Cardiac muscle cell (in vitro differentiated cells and primary cell): ENCODE measurements around the gene ABHD16A. TPM values are rescaled to one million over a fixed set of nuclear protein-coding genes. Genes with fewer than 3 reads are reported as not detected.

Experiments used
- DNase-seq, 2 donors: peaks; one replicate each; pipeline versions ENCODE4 v3.0.0 to v3.0.0-alpha.2; 2010 to 2017; ENCODE audit warnings: low read depth in 1 of 2, low spot score in 1 of 2
- H3K27ac ChIP-seq: fragments of 200-600 bp; sonication (generic); 2 replicates; pipeline ENCODE4 v1.5.1; 2016
- H3K27me3 ChIP-seq: fragments of 200-600 bp; sonication (generic); 2 replicates; pipeline ENCODE4 v1.6.0; 2016; ENCODE audit warnings: control low read depth
- H3K36me3 ChIP-seq: fragments of 200-600 bp; sonication (generic); 2 replicates; pipeline ENCODE4 v1.5.1; 2016; ENCODE audit warnings: control low read depth
- H3K4me1 ChIP-seq: fragments of 200-600 bp; sonication (generic); 2 replicates; pipeline ENCODE4 v1.8.1; 2017; ENCODE audit warnings: low read depth, mild to moderate bottlenecking, mixed run types
- H3K4me3 ChIP-seq: fragments of 200-600 bp; sonication (generic); 2 replicates; pipeline ENCODE4 v1.5.1; 2016; ENCODE audit warnings: mild to moderate bottlenecking
- H3K9me3 ChIP-seq: fragments of 200-600 bp; sonication (generic); 2 replicates; pipeline ENCODE4 v1.5.1; 2017; ENCODE audit warnings: low read depth, mild to moderate bottlenecking, control low read depth
- CTCF ChIP-seq: IDR thresholded peaks from 2 replicates; pipeline ENCODE4 v1.5.1; 2012; ENCODE audit warnings: low read depth, mild to moderate bottlenecking, low read length
- polyA plus RNA-seq: library from polyadenylated mRNA; unstranded; fragments of >200 nt; fragmentation: Nextera tagmentation; extraction: Ambion mirVana; gene quantifications from 2 replicates; pipeline ENCODE4 v1.2.1, GENCODE V29; 2016
- total RNA-seq: library from RNA; depleted of rRNA; stranded (reverse); fragments of >200 nt; gene quantifications from 2 replicates; pipeline ENCODE4 v1.2.3, GENCODE V29; 2016

The ABHD16A gene
- total and polyA plus RNA-seq, 2 experiments from 2014 or later = 48.0 to 65.1 TPM

GRCh38 chr6:31669676-31670075 is 33.4 kb downstream of the ABHD16A start, which contains the start of gene LY6G5B:
Gene LY6G5B, plus strand, starts transcription at chr6:31669976. Its CDS starts 975 bp downstream, at chr6:31670951.
- H3K36me3 ChIP-seq = peaks cover 54% of the 10 kb centered on the region
- no peak for TF ChIP-seq CTCF
- no peaks in the 10 kb centered on the region for H3K9me3 ChIP-seq
- no peaks in the 10 kb centered on the region for H3K27me3 ChIP-seq
- no peak for DNase-seq
- no peak within 1 kb of the TSS for H3K4me3 ChIP-seq
- H3K4me1 ChIP-seq = no peaks in the 10 kb centered on the region
- no peak within 1 kb of the TSS for H3K27ac ChIP-seq

DNA sequence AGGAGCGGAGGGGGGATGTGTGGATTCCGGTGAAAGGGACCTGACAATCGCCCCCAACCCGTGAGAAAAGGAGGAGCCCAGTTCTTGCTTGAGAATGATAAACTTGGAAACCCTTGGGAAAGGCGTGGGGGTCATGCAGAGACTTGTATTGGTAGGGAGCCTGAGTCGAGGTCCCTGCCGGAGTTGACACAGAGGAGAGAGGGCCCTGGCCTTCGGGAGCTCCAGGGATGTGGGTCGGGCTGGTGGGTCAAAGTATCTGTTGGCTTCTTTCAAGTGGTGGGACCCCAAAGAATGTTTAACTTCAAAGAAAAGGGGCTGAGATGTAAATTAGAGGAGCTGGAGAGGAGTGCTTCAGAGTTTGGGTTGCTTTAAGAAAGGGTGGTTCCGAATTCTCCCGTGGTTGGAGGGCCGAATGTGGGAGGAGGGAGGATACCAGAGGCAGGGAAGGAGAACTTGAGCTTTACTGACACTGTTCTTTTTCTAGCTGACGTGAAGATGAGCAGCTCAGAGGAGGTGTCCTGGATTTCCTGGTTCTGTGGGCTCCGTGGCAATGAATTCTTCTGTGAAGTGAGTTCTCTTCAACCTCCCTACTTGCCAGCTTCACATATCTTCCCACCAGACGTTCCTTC is 36.7 kb downstream of the ABHD16A start:
- Histone ChIP-seq H3K27me3 (no peaks in the 10 kb centered on the region), H3K4me1 (peaks cover 12% of the 10 kb centered on the region), H3K27ac (peak overlapping the region; percentile 95), H3K4me3 (peak overlapping the region; percentile 94), H3K36me3 (peaks cover 45% of the 10 kb centered on the region), H3K9me3 (no peaks in the 10 kb centered on the region)
- TF ChIP-seq CTCF = no peak
- DNase-seq = no peak

- TF ChIP-seq CTCF = no peak
- Histone ChIP-seq H3K36me3 (peaks cover 38% of the 10 kb centered on the region), H3K4me3 (peak within 1 kb of the TSS; percentile 94), H3K9me3 (no peaks in the 10 kb centered on the region), H3K27me3 (no peaks in the 10 kb centered on the region), H3K4me1 (peaks cover 12% of the 10 kb centered on the region), H3K27ac (peak within 1 kb of the TSS; percentile 95)
- peak; percentile 98 for DNase-seq
Measured at GRCh38 chr6:31665501-31666336, 37.4 kb downstream of the ABHD16A start, which contains the start of gene CSNK2B. Gene CSNK2B, plus strand, starts transcription at chr6:31666080. Its CDS starts 752 bp downstream, at chr6:31666832.

DNA sequence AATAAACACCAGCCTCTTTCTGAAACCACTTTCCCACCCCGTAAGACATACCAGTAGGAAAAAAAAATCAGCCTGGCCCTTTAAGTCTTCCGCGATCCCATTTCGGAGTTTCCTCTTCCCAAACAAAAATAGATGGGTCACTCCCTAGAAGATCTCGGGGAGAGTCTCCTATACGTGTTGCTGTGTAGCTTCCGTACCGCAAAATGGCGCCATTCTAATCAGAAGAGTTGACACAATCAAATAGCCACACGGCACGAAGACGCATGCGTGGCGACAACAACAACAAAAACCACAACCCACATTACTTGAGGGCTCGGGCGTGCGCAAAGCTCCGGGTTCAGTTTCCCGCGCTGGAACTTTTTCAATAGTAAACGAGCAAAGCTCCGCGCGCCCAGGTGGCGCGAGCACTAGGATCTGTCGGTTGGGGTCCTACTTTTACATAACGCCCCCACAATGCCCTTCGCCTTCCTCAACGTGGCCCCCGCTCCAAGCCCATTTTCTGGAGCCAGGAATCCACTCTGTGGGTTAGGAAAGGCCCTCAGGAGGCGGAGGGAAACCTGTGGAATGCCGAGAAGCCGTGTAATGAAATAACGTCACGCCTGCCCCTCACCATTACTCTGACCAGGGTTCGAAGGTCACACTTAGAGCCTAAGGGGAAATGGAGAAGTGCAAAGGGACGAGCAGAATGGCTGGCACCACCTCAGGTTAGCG is 38.2 kb downstream of the ABHD16A start, which contains the start of gene GPANK1:
Gene GPANK1, minus strand, starts transcription at position 208 of the 711 bp plus-strand sequence. CDS start 519 bp downstream, outside the sequence.
- Histone ChIP-seq H3K27ac (peak within 1 kb of the TSS; percentile 95), H3K4me1 (peaks cover 12% of the 10 kb centered on the region), H3K36me3 (peaks cover 30% of the 10 kb centered on the region), H3K4me3 (peak within 1 kb of the TSS; percentile 94), H3K9me3 (no peaks in the 10 kb centered on the region), H3K27me3 (no peaks in the 10 kb centered on the region)
- DNase-seq = peak; percentile 92 to 97
- no peak for TF ChIP-seq CTCF
